GM19193 (cell line): ENCODE data around the gene SWSAP1.
A peak's percentile ranks its signal among the peaks of the same experiment; 100 is the strongest.

Experiments used
- POLR2A ChIP-seq: IDR thresholded peaks from 4 replicates; pipeline ENCODE4 v1.6.1; 2011; ENCODE audit not compliant: insufficient read depth, insufficient read length; ENCODE audit errors: extremely low read depth

SWSAP1 gene

GRCh38 chr19:11365557-11366117 is 8.8 kb upstream of the SWSAP1 start:
- no peak for TF ChIP-seq POLR2A

GRCh38 chr19:11367528-11367927 is 6.9 kb upstream of the SWSAP1 start:
- TF ChIP-seq POLR2A: no peak

GRCh38 chr19:11370744-11371143 is 3.7 kb upstream of the SWSAP1 start:
- TF ChIP-seq POLR2A: no peak

GRCh38 chr19:11373166-11373884 is 1.1 kb upstream of the SWSAP1 start:
- no peak for TF ChIP-seq POLR2A

GRCh38 chr19:11373885-11374432 is 507 bp upstream of the SWSAP1 start:
- TF ChIP-seq POLR2A: no peak

GRCh38 chr19:11375143-11375948 is 880 bp downstream of the SWSAP1 start:
- TF ChIP-seq POLR2A: peak; percentile 68

- no peak for TF ChIP-seq POLR2A
These were observed 2.8 kb downstream of the SWSAP1 start for GRCh38 chr19:11377237-11377636.

GRCh38 chr19:11377756-11378155 is 3.3 kb downstream of the SWSAP1 start:
- no peak for TF ChIP-seq POLR2A

GRCh38 chr19:11378319-11379189 is 4.1 kb downstream of the SWSAP1 start:
- no peak for TF ChIP-seq POLR2A

GRCh38 chr19:11379857-11380350 is 5.4 kb downstream of the SWSAP1 start:
- no peak for TF ChIP-seq POLR2A

GRCh38 chr19:11380653-11381537 is 6.4 kb downstream of the SWSAP1 start:
- peak; percentile 86 for TF ChIP-seq POLR2A

- no peak for TF ChIP-seq POLR2A
These were observed 8.6 kb downstream of the SWSAP1 start for GRCh38 chr19:11382898-11383705.

- TF ChIP-seq POLR2A: no peak
These were observed 9.2 kb downstream of the SWSAP1 start for GRCh38 chr19:11383706-11384048.

GRCh38 chr19:11384778-11385129 is 10.3 kb downstream of the SWSAP1 start:
- no peak for TF ChIP-seq POLR2A
